ENCODE measurements around the gene PARD3B.

PARD3B gene

DNA sequence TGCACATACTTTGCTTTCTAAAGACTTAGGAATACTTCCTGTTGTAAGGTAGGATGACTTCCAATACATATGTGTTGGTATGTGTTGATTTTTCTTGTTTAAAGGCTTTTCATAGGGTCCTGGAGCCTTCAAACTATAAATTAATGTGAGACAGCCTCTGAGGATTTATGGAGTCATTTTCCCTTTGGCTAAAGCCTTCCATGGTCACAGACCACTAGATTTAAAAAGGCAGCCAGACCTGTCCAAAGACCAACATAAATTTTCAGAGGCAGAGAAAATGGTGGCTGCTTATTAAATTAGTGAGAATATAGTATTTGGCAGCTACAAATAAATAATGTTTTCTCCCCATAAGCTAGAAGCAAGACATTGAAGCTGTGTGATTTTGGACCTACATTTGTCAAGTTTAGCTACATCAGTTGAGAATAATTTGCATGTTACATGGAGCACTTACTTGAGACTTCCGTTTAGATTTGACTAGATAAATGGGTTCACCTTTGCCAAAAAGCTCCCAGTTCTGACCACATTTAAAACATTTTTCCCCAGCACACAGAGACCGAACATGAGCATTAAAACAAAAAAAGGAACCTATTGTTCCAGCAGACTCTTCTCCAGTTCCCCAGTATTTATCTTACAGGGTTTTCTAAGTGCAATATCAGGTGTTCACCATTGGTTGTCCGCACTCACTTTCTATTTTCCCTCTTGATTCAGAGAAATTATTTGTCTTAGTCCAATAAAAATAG is 402.9 kb downstream of the PARD3B start:
- Histone ChIP-seq H3K4me3 (ENCODE audit: insufficient read depth, low read length, poor library complexity, severe bottlenecking) (no peak overlapping the region), H3K9me3 (ENCODE audit: insufficient read depth, low read length) (peaks cover 7% of the 10 kb centered on the region; the same call in 1 of the 2 replicates), H3K79me2 (ENCODE audit: insufficient read depth, low read length) (no peaks in the 10 kb centered on the region), H3K9me2 (replicated peaks; ENCODE audit: insufficient read depth, low read length) (0 out of 2 replicates have a peak, but pooled peaks cover 3% of the 10 kb centered on the region), H3F3A (ENCODE audit: insufficient read depth) (no peaks in the 10 kb centered on the region), H2AFZ (ENCODE audit: low read depth, low read length, severe bottlenecking) (no peak overlapping the region), H4K20me1 (ENCODE audit: low read depth, low read length) (no peaks in the 10 kb centered on the region), H3K9ac (ENCODE audit: low read length) (no peak overlapping the region), H3K27ac (ENCODE audit: low read depth, low read length) (no peak overlapping the region), H3K36me3 (ENCODE audit: low read length) (no peaks in the 10 kb centered on the region), H3K4me2 (ENCODE audit: low read depth, low read length, poor library complexity, severe bottlenecking) (no peak overlapping the region), H3K27me3 (ENCODE audit: low read length) (no peaks in the 10 kb centered on the region)
- TF ChIP-seq, protein P1, sequence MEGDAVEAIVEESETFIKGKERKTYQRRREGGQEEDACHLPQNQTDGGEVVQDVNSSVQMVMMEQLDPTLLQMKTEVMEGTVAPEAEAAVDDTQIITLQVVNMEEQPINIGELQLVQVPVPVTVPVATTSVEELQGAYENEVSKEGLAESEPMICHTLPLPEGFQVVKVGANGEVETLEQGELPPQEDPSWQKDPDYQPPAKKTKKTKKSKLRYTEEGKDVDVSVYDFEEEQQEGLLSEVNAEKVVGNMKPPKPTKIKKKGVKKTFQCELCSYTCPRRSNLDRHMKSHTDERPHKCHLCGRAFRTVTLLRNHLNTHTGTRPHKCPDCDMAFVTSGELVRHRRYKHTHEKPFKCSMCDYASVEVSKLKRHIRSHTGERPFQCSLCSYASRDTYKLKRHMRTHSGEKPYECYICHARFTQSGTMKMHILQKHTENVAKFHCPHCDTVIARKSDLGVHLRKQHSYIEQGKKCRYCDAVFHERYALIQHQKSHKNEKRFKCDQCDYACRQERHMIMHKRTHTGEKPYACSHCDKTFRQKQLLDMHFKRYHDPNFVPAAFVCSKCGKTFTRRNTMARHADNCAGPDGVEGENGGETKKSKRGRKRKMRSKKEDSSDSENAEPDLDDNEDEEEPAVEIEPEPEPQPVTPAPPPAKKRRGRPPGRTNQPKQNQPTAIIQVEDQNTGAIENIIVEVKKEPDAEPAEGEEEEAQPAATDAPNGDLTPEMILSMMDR (IDR thresholded peaks at IDR 0.05; ENCODE audit: insufficient read depth, low read length, poor library complexity, severe bottlenecking), result no peak
- TF ChIP-seq EZH2phosphoT487 (conservative IDR thresholded peaks at IDR 0.05; ENCODE audit: low read length), result no peak

- H3F3A ChIP-seq (ENCODE audit: insufficient read depth), result no peaks in the 10 kb centered on the region
- H3K9me2 ChIP-seq (replicated peaks; ENCODE audit: insufficient read depth, low read length), result 0 out of 2 replicates have a peak, but pooled peaks cover 3% of the 10 kb centered on the region
- H3K79me2 ChIP-seq (ENCODE audit: insufficient read depth, low read length), result no peaks in the 10 kb centered on the region
- H3K9me3 ChIP-seq (ENCODE audit: insufficient read depth, low read length), result peaks cover 7% of the 10 kb centered on the region; the same call in 1 of the 2 replicates
- H4K20me1 ChIP-seq (ENCODE audit: low read depth, low read length), result no peaks in the 10 kb centered on the region
- no peak overlapping the region for H3K27ac ChIP-seq (ENCODE audit: low read depth, low read length)
- H3K27me3 ChIP-seq (ENCODE audit: low read length), result no peaks in the 10 kb centered on the region
- no peak overlapping the region for H3K9ac ChIP-seq (ENCODE audit: low read length)
- no peak overlapping the region for H3K4me3 ChIP-seq (ENCODE audit: insufficient read depth, low read length, poor library complexity, severe bottlenecking)
- no peak overlapping the region for H3K4me2 ChIP-seq (ENCODE audit: low read depth, low read length, poor library complexity, severe bottlenecking)
- TF ChIP-seq, protein P1 (IDR thresholded peaks at IDR 0.05; ENCODE audit: insufficient read depth, low read length, poor library complexity, severe bottlenecking), result no peak
- no peak for TF ChIP-seq EZH2phosphoT487 (conservative IDR thresholded peaks at IDR 0.05; ENCODE audit: low read length)
- no peak overlapping the region for H2AFZ ChIP-seq (ENCODE audit: low read depth, low read length, severe bottlenecking)
- H3K36me3 ChIP-seq (ENCODE audit: low read length), result no peaks in the 10 kb centered on the region
Measured at GRCh38 chr2:204948822-204949221, 403.5 kb downstream of the PARD3B start.

- no peaks in the 10 kb centered on the region for H3F3A ChIP-seq (ENCODE audit: insufficient read depth)
- H3K27ac ChIP-seq (ENCODE audit: low read depth, low read length), result no peak overlapping the region
- TF ChIP-seq EZH2phosphoT487 (conservative IDR thresholded peaks at IDR 0.05; ENCODE audit: low read length), result no peak
- TF ChIP-seq, protein P1 (IDR thresholded peaks at IDR 0.05; ENCODE audit: insufficient read depth, low read length, poor library complexity, severe bottlenecking), result no peak
- H3K79me2 ChIP-seq (ENCODE audit: insufficient read depth, low read length), result no peaks in the 10 kb centered on the region
- H3K36me3 ChIP-seq (ENCODE audit: low read length), result no peaks in the 10 kb centered on the region
- H3K4me3 ChIP-seq (ENCODE audit: insufficient read depth, low read length, poor library complexity, severe bottlenecking), result no peak overlapping the region
- no peaks in the 10 kb centered on the region for H3K9me3 ChIP-seq (ENCODE audit: insufficient read depth, low read length)
- no peak overlapping the region for H3K9ac ChIP-seq (ENCODE audit: low read length)
- H3K9me2 ChIP-seq (replicated peaks; ENCODE audit: insufficient read depth, low read length), result 0 out of 2 replicates have a peak, but pooled peaks cover 3% of the 10 kb centered on the region
- no peak overlapping the region for H2AFZ ChIP-seq (ENCODE audit: low read depth, low read length, severe bottlenecking)
- H3K4me2 ChIP-seq (ENCODE audit: low read depth, low read length, poor library complexity, severe bottlenecking), result no peak overlapping the region
- no peaks in the 10 kb centered on the region for H3K27me3 ChIP-seq (ENCODE audit: low read length)
- H4K20me1 ChIP-seq (ENCODE audit: low read depth, low read length), result no peaks in the 10 kb centered on the region
Measured at GRCh38 chr2:204950695-204951346, 405.5 kb downstream of the PARD3B start.

All from SU-DHL-6 (cell line).